Hematopoietic multipotent progenitor cell treated with erythropoietin and hydrocortisone succinate and interleukin-3 and kit ligand, for 6 days (in vitro differentiated cells): ENCODE results near the gene SV2C.

Source experiments
- DNase-seq: peaks from one replicate; pipeline ENCODE4 v3.0.0-alpha.2; 2015

SV2C gene

GRCh38 chr5:76165711-76166374 lies 82.7 kb downstream of the SV2C start:
- DNase-seq: no peak

- DNase-seq: no peak
Measured at GRCh38 chr5:76166886-76167576, 83.8 kb downstream of the SV2C start.

- DNase-seq: no peak
Measured at GRCh38 chr5:76169146-76169905, 86.1 kb downstream of the SV2C start.

GRCh38 chr5:76174101-76174500 lies 90.9 kb downstream of the SV2C start:
- no peak for DNase-seq

GRCh38 chr5:76175051-76175666 lies 92.0 kb downstream of the SV2C start:
- DNase-seq: peak; percentile 76

GRCh38 chr5:76175821-76176403 lies 92.7 kb downstream of the SV2C start:
- DNase-seq: peak; percentile 51

- DNase-seq: no peak
Measured at GRCh38 chr5:76177978-76178377, 94.8 kb downstream of the SV2C start.

GRCh38 chr5:76178913-76179312 lies 95.7 kb downstream of the SV2C start:
- no peak for DNase-seq

- DNase-seq: peak; percentile 67
Measured at GRCh38 chr5:76180814-76181805, 97.9 kb downstream of the SV2C start.

- no peak for DNase-seq
Measured at GRCh38 chr5:76187386-76187785, 104.2 kb downstream of the SV2C start.

GRCh38 chr5:76190356-76190755 lies 107.2 kb downstream of the SV2C start:
- DNase-seq: no peak

GRCh38 chr5:76192837-76193236 lies 109.7 kb downstream of the SV2C start:
- DNase-seq: no peak

GRCh38 chr5:76193635-76194034 lies 110.5 kb downstream of the SV2C start:
- DNase-seq: no peak

GRCh38 chr5:76194340-76194739 lies 111.2 kb downstream of the SV2C start:
- no peak for DNase-seq

- DNase-seq: no peak
Measured at GRCh38 chr5:76196457-76196856, 113.3 kb downstream of the SV2C start.

- no peak for DNase-seq
Measured at GRCh38 chr5:76196886-76197489, 113.8 kb downstream of the SV2C start.

GRCh38 chr5:76197726-76198125 lies 114.5 kb downstream of the SV2C start:
- DNase-seq: no peak

GRCh38 chr5:76199336-76200318 lies 116.4 kb downstream of the SV2C start:
- no peak for DNase-seq

- no peak for DNase-seq
Measured at GRCh38 chr5:76202182-76202581, 119.0 kb downstream of the SV2C start.

GRCh38 chr5:76204191-76204590 lies 121.0 kb downstream of the SV2C start:
- DNase-seq: no peak
